Ishikawa (cell line): ENCODE data around the gene RPL18.

ENCODE experiments used
- EGR1 ChIP-seq: IDR thresholded peaks from 2 replicates; pipeline ENCODE4 v1.6.1; 2012
- TAF1 ChIP-seq: IDR thresholded peaks from 2 replicates; pipeline ENCODE4 v1.6.1; 2012; ENCODE audit warnings: low read depth, mild to moderate bottlenecking
- TCF12 ChIP-seq: IDR thresholded peaks from 2 replicates; pipeline ENCODE4 v1.6.1; 2012; ENCODE audit warnings: low read depth

DNA sequence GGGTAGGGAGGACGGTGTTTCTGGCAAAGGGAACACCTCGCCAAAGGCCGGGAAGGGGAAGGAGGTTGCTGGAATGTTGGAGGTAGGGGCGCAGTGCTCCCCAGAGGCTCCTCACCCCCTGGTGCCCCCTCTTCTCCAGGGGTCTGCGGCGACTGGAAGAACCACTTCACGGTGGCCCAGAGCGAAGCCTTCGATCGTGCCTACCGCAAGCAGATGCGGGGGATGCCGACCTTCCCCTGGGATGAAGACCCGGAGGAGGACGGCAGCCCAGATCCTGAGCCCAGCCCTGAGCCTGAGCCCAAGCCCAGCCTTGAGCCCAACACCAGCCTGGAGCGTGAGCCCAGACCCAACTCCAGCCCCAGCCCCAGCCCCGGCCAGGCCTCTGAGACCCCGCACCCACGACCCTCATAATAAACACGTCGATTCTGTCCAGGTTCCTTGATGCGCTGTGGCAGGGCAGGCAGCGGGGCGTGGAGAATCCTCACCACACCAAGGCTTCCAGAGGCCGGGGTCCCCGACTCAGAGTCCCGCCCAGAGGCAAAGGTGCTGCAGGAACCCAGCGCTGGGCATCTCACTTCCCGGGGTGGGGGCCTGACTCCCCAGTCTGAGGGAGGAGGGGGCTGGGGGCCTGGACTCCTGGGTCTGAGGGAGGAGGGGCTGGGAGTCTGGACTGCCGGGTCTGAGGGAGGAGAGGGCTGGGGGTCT, 19.8 kb downstream of the RPL18 start:
- TF ChIP-seq TCF12, result no peak
- no peak for TF ChIP-seq EGR1
- no peak for TF ChIP-seq TAF1
